CD14-positive monocyte (primary cell): ENCODE results near the gene NCOA7. TPM values are rescaled to one million over a fixed set of nuclear protein-coding genes. Genes with fewer than 3 reads are reported as not detected.
"Not testable (repeated sequence)": the region's sequence is repeated elsewhere in the genome, so short reads cannot be mapped to it uniquely, and the experiment has no call there.

Experiments used
- DNase-seq, 3 donors: peaks; one replicate each; pipeline ENCODE4 v3.0.0-alpha.2; 2011 to 2022
- H2AFZ ChIP-seq: 2 replicates; pipeline ENCODE4 v1.6.0; 2012; ENCODE audit warnings: mild to moderate bottlenecking, low read depth, low read length, inconsistent platforms; ENCODE audit not compliant: insufficient read depth, poor library complexity, severe bottlenecking
- H3K27ac ChIP-seq, 2 donors: 1 replicate in 1 of 2; 2 replicates in 1 of 2; pipeline ENCODE4 v1.5.1; 2012 to 2013; ENCODE audit warnings: low read length in 2 of 2, control low read depth in 1 of 2, inconsistent platforms in 1 of 2, low read depth in 1 of 2, mild to moderate bottlenecking in 1 of 2
- H3K27me3 ChIP-seq, 2 donors: one replicate each; pipeline versions ENCODE4 v1.6.0 to v1.6.1; 2011 to 2013; ENCODE audit warnings: low read length in 2 of 2; ENCODE audit not compliant: control insufficient read depth in 2 of 2, insufficient read depth in 2 of 2
- H3K36me3 ChIP-seq, 2 donors: replicated peaks in 1 of 2; 1 replicate in 1 of 2; 2 replicates in 1 of 2; pipeline versions ENCODE4 v1.5.1 to v1.6.1; 2012 to 2013; ENCODE audit warnings: low read length in 2 of 2, control low read depth in 1 of 2, inconsistent platforms in 1 of 2, mild to moderate bottlenecking in 1 of 2; ENCODE audit not compliant: insufficient read depth in 2 of 2, control insufficient read depth in 1 of 2
- H3K4me1 ChIP-seq, 2 donors: 1 replicate in 1 of 2; 2 replicates in 1 of 2; pipeline versions ENCODE4 v1.5.1 to v1.6.1; 2012 to 2013; ENCODE audit warnings: low read length in 2 of 2, control low read depth in 1 of 2, inconsistent platforms in 1 of 2, mild to moderate bottlenecking in 1 of 2, moderate library complexity in 1 of 2; ENCODE audit not compliant: insufficient read depth in 2 of 2, control insufficient read depth in 1 of 2
- H3K4me2 ChIP-seq: replicated peaks from 2 replicates; pipeline ENCODE3; 2012; ENCODE audit warnings: low read length, moderate library complexity, mild to moderate bottlenecking; ENCODE audit not compliant: poor library complexity, severe bottlenecking; ENCODE audit errors: extremely low read depth
- H3K4me3 ChIP-seq, 3 experiments: fragments of 200-600 bp in 1 of 3; sonication (generic) in 1 of 3; replicated peaks in 1 of 3; 1 replicate in 2 of 3; 2 replicates in 1 of 3; pipeline ENCODE4 v1.5.1; 2011 to 2013; ENCODE audit warnings: low read length in 3 of 3, mild to moderate bottlenecking in 3 of 3, control low read depth in 2 of 3, low read depth in 2 of 3, inconsistent platforms in 1 of 3, moderate library complexity in 1 of 3
- H3K79me2 ChIP-seq: 2 replicates; pipeline ENCODE4 v1.6.0; 2012; ENCODE audit warnings: mild to moderate bottlenecking, control low read depth, inconsistent platforms, low read length, moderate library complexity; ENCODE audit not compliant: insufficient read depth
- H3K9ac ChIP-seq: 2 replicates; pipeline ENCODE4 v1.6.0; 2017; ENCODE audit warnings: low read length, mild to moderate bottlenecking; ENCODE audit not compliant: insufficient read depth, poor library complexity, severe bottlenecking
- H3K9me3 ChIP-seq, 2 donors: replicated peaks in 1 of 2; 1 replicate in 1 of 2; 2 replicates in 1 of 2; pipeline versions ENCODE4 v1.5.1 to v1.6.1; 2012 to 2013; ENCODE audit warnings: low read length in 2 of 2, control low read depth in 1 of 2; ENCODE audit not compliant: control insufficient read depth in 1 of 2, insufficient read depth in 1 of 2
- H4K20me1 ChIP-seq: 2 replicates; pipeline ENCODE4 v1.6.0; 2012; ENCODE audit warnings: mild to moderate bottlenecking, low read length, control low read depth, moderate library complexity; ENCODE audit not compliant: insufficient read depth
- H3K27ac Mint-ChIP-seq, 7 donors: one replicate each; pipeline ENCODE4 v1.8.0; 2020; ENCODE audit warnings: mild to moderate bottlenecking in 7 of 7, mixed read lengths in 7 of 7, moderate library complexity in 6 of 7, inconsistent platforms in 2 of 7
- H3K27me3 Mint-ChIP-seq, 3 donors: one replicate each; pipeline ENCODE4 v1.8.0; 2021 to 2022; ENCODE audit warnings: low read depth in 3 of 3, mild to moderate bottlenecking in 3 of 3, mixed read lengths in 3 of 3, moderate library complexity in 3 of 3, inconsistent platforms in 1 of 3
- H3K36me3 Mint-ChIP-seq, 2 donors: one replicate each; pipeline ENCODE4 v1.8.0; 2020; ENCODE audit warnings: mixed read lengths in 2 of 2, inconsistent platforms in 1 of 2, mild to moderate bottlenecking in 1 of 2
- H3K4me1 Mint-ChIP-seq: one replicate; pipeline ENCODE4 v1.8.0; 2020; ENCODE audit warnings: mild to moderate bottlenecking, mixed read lengths
- H3K4me3 Mint-ChIP-seq, 2 donors: one replicate each; pipeline ENCODE4 v1.8.0; 2020; ENCODE audit warnings: mild to moderate bottlenecking in 2 of 2, mixed read lengths in 2 of 2, moderate library complexity in 1 of 2
- H3K9me3 Mint-ChIP-seq, 7 donors: one replicate each; pipeline ENCODE4 v1.8.0; 2020 to 2022; ENCODE audit warnings: mixed read lengths in 7 of 7, mild to moderate bottlenecking in 6 of 7, moderate library complexity in 6 of 7, inconsistent platforms in 2 of 7
- WGBS: methylation state at CpG from one replicate; pipeline ENCODE4 v1.1.5; 2013; ENCODE audit warnings: missing lambda C conversion rate; ENCODE audit not compliant: insufficient coverage; 5-methylcytosine and 5-hydroxymethylcytosine counted together
- intact Hi-C, 2 donors: fragments of 100-400 bp; cut with micrococcal nuclease; formaldehyde crosslinking; loops; one replicate each; pipeline versions ENCODE4 v1.15.0 to v1.15.1; 2023
- polyA plus RNA-seq, 3 donors: library from polyadenylated mRNA; depleted of rRNA in 1 of 3; unstranded in 2 of 3; stranded (reverse) in 1 of 3; fragments of 300-500 nt in 2 of 3; fragments of >200 nt in 1 of 3; fragmentation: Illumina TruSeq in 2 of 3; gene quantifications; 1 replicate in 2 of 3; 2 replicates in 1 of 3; pipeline ENCODE4 v1.2.3, GENCODE V29; 2012 to 2021
- TF ChIP-seq, protein P1 (sequence below): fragments of 200-600 bp; IDR thresholded peaks from one replicate; pipeline ENCODE4 v1.8.0; 2022; ENCODE audit warnings: antibody characterized with exemption, mild to moderate bottlenecking

The NCOA7 gene
- polyA plus RNA-seq, 3 donors: 8.3 to 21.9 (median 11.2) TPM

DNA sequence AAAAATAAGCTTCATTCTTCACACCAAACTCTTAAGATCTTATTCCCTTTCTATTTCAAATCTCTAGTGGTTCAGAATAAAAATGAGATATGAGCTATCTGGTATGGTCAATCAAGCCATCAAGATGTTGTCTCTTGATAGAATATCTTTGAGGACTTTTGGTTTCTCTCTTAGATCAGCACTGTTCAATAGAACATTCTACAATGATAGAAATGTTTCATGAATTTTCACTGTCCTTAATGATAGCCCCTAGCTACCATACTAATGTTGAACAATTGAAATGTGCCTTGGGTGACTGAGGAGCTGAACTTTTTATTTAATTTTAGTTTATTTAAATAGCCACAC lies 141.7 kb downstream of the NCOA7 start:
- Mint-ChIP-seq H3K36me3 (peaks cover 24 to 32% of the 10 kb centered on the region in 2 donors), H3K4me3 (no peak overlapping the region), H3K27ac (no peak overlapping the region), H3K4me1 (peaks cover 10% of the 10 kb centered on the region), H3K27me3 (peaks cover 0 to 2% (median 0%) of the 10 kb centered on the region in 3 donors), H3K9me3 (peaks cover 0 to 3% (median 0%) of the 10 kb centered on the region in 7 donors)
- intact Hi-C loops: no loop called here
- Histone ChIP-seq H3K36me3 (peaks cover 9 to 37% of the 10 kb centered on the region in 2 donors), H3K27me3 (no peaks in the 10 kb centered on the region), H4K20me1 (no peaks in the 10 kb centered on the region), H3K9me3 (no peaks in the 10 kb centered on the region), H3K79me2 (no peaks in the 10 kb centered on the region), H3K4me3 (no peak overlapping the region), H3K4me1 (peaks cover 8 to 9% of the 10 kb centered on the region in 2 donors), H3K4me2 (no peak overlapping the region), H2AFZ (no peak overlapping the region), H3K9ac (no peak overlapping the region), H3K27ac (no peak overlapping the region)
- DNase-seq: no peak
- TF ChIP-seq, protein P1, sequence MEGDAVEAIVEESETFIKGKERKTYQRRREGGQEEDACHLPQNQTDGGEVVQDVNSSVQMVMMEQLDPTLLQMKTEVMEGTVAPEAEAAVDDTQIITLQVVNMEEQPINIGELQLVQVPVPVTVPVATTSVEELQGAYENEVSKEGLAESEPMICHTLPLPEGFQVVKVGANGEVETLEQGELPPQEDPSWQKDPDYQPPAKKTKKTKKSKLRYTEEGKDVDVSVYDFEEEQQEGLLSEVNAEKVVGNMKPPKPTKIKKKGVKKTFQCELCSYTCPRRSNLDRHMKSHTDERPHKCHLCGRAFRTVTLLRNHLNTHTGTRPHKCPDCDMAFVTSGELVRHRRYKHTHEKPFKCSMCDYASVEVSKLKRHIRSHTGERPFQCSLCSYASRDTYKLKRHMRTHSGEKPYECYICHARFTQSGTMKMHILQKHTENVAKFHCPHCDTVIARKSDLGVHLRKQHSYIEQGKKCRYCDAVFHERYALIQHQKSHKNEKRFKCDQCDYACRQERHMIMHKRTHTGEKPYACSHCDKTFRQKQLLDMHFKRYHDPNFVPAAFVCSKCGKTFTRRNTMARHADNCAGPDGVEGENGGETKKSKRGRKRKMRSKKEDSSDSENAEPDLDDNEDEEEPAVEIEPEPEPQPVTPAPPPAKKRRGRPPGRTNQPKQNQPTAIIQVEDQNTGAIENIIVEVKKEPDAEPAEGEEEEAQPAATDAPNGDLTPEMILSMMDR: no peak

DNA sequence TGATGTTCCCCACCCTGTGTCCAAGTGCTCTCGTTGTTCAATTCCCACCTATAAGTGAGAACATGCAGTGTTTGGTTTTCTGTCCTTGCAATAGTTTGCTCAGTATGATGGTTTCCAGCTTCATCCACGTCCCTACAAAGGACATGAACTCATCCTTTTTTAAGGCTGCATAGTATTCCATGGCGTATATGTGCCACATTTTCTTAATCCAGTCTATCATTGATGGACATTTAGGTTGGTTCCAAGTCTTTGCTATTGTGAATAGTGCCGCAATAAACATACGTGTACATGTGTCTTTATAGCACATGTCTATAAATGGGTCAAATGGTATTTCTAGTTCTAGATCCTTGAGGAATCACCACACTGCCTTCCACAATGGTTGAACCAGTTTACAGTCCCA lies 144.8 kb downstream of the NCOA7 start:
- H3K9me3 Mint-ChIP-seq, H3K9me3 ChIP-seq, H3K27ac Mint-ChIP-seq, H3K27me3 Mint-ChIP-seq, H3K4me1 Mint-ChIP-seq, H3K79me2 ChIP-seq, intact Hi-C loops, DNase-seq, H3K4me2 ChIP-seq, H3K27ac ChIP-seq, H4K20me1 ChIP-seq, H2AFZ ChIP-seq, H3K4me3 ChIP-seq, H3K4me1 ChIP-seq, H3K9ac ChIP-seq, H3K4me3 Mint-ChIP-seq, H3K27me3 ChIP-seq: not testable (repeated sequence)
- H3K36me3 ChIP-seq: peaks cover 0 to 15% of the 10 kb centered on the region in 2 donors
- no CpG with 5 or more reads among the region's 5 CpGs for WGBS
- peaks cover 10 to 14% of the 10 kb centered on the region in 2 donors for H3K36me3 Mint-ChIP-seq
